Central memory CD4-positive, alpha-beta T cell (primary cell): Measurements from ENCODE around the gene COA8.

Experiments
- DNase-seq: peaks from one replicate; pipeline ENCODE4 v3.0.0; 2022

Gene COA8

GRCh38 chr14:103549361-103550311 is 13.1 kb upstream of the COA8 start:
- no peak for DNase-seq

- no peak for DNase-seq
Measured at GRCh38 chr14:103550451-103551337, 12.1 kb upstream of the COA8 start.

- DNase-seq = no peak
Measured at GRCh38 chr14:103551338-103551762, 11.4 kb upstream of the COA8 start.

DNA sequence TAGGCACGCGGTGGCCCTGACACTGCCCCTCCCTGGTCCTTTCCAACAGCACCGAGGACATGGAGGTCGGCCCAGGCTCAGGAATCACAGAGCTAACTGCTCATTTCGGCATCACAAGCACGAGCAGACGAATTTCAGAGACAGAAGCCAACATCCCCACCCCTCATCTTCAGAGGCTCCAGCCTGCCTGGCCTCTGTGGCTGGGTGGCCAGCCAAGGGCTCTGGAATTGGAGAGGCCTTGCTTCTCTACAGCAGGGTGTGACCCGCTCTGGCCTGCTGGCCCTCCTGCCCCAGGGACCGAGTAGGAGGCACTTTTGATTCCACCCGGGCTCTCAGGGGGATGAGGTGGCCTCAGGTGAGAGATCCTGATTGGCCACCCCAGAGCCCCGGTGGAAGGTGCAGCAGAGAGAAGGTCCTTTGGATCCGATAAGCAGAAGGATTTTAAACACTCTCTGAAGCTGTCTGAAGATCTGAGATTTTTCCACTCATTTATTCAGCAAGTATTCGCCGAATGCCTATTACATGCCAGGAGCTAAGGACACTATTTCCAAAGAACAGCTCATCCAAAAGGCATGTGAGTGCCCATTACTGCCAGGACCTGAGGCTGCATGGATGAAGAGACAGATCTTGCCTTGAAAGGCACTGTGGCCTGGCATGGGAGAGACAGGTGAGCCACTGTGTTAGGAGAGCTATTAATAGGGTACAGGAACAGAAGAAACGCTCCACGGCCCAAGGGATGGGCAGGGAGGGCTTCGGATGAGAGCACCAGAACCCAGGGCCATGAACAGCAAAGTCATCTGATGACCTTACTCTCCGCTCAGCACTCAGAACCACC is 10.5 kb upstream of the COA8 start:
- no peak for DNase-seq

DNA sequence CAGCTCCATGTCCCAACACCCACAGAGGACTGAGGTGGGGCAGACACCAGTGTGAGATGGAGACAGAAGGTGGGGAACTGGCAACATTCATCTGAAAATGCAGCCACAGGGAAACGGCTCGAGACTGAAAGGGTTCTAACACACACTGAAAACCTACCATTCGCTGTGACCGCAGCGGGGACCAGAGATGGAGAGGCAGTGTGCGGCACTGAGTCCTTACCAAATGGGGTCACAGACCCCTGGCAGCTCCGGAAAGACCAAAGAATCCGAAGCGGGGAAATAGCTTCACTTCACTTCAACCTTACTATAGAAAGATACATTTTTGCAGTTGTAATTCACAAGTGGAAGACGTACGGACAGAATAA is 9.9 kb upstream of the COA8 start:
- DNase-seq = no peak

GRCh38 chr14:103555559-103556337 is 7.0 kb upstream of the COA8 start:
- DNase-seq = no peak

DNA sequence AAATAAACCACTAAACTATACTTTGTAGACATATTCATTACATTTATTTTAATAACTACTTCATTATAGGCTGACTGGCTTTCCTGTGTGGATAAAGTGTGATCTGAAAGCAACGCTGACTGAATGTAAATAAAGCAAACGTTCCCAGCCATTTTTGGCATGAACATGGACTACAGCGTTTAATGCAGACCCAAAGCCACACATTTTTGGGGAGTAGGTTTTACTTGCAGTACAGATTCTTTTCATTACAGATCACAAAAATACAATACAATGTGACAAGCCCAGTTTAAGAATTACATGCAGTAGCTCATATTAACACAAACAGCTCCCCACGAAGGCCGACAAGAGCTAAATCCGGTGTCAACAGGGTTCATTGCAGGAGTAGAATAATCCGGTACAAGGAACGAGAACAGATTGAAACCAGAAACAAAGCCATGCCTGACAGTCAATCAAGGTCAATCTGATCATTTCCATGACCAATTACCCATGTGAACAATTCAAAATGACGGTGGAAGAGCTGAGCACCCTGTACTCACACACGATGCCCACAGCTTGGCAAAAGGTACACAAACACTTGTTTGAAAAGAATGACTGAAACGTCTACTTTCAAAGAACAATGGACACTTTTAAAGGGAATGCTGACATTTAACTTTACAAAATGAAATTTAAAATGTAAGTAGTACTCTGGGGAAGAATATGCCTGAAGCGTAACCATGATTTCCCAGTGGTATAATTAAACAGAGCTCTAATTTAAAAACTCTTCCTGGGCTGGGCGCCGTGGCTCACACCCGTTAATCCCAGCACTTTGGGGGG is 5.6 kb upstream of the COA8 start:
- DNase-seq = no peak

DNA sequence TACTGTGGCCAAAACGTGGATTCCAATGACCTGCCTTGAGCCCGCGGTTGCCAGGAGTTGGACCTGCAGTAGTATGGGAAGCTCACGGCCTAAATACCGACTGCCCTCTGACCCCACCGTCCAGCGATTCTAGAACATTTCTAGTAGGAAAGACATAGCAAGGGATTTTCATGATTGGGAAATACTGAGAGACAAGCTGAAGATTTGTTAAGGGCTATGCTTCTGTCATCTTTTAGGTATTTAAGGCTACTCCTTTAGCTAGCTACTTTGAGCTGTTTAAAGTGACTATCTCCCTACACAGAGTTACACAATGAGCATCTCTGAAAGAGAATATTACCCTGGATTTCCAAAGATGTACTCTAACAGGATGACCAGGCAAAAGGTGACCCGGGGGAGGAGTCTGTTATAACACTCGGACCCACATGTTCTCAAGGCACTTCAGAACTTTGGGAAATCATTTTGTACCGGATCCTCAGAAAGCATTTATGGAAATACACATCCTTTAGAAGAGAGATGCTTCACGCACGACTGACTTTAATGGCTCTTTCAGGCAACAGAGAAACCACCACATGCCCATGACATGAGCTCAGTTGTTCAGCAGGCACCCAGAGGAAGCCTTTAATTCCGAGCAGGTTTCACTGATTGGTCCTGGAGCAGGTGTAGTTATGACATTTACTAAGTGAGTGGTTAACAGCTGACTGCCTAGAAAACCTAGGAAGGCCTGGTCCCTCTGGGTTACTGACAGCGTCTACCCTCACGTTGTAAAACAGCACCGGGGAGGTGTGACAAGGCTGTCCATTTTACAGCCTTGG is 4.5 kb upstream of the COA8 start:
- no peak for DNase-seq

DNA sequence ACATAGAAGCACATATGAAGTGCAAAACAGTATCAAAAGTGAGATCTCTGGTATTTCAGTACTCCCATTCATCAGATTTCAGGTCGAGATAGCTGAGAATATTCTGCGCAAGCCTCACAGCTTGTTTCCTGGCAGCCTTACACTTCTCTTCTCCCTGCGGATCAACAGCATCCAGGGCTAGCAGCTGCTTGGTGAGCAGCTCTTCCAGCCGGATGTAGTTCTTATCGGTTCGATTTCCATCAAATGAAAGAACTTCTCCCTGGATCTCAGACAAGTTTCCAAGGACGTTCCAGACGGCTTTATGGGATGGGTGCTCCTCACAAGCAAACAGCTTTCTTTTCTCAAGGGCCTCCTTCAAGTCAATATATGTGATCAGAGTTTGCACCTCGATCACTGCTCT is 3.0 kb upstream of the COA8 start:
- DNase-seq = no peak

DNA sequence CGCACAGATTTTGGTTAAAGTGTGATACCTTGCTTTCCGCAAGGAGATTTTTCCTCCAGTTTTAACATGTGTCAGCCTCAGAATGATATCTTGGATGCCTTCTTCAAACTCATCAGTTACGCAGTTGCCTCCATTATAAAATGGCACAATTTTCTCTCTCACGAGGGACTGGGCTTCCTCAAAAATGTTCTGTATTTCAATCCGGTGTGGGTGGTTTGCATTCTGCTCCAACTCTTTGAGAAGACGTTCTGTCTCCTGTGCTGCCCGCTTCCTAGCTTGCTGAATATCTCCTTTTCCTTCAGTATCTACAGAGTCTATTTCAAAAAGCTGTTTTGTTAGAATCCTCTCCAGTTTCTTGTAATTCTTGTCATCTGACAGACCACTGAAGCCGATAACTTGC is 2.1 kb upstream of the COA8 start:
- DNase-seq = no peak

DNA sequence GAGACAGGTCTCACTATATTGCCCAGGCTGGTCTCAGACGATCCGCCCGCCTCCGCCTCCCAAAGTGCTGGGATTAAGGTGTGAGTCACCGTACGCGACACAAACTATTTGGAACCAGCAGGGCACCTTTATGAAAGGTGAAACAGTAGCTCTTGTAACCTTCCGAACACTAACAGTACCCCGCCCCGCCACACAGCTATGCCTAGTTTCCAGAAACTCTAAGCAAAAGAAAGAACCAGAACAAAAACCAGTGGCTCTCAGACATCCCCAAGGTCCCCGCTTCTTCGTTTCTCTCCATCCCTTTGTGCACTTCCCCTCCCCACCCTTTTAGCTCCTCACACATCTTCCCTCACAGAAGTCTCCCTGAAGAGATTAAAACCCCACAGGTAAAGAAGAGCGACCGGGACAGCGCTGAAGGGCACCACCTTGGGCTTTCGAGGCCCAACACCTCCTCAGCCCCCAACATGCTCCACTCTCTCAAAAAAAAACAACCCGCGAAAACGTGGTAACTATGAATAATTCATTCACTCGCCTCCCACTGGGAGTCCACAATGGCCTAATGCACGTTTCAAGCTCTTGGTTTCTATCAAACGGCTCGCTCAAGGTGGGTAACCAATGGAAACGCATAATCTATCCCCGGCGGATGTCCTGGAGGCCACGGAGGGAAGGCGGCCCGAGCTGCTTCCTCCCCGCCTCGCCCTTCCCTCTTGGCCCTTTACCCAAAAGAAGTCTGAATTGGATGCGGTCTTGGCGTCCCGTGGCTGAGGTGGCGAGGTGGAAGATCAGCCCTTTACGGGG is 1.2 kb upstream of the COA8 start:
- peak; percentile 30 for DNase-seq

DNA sequence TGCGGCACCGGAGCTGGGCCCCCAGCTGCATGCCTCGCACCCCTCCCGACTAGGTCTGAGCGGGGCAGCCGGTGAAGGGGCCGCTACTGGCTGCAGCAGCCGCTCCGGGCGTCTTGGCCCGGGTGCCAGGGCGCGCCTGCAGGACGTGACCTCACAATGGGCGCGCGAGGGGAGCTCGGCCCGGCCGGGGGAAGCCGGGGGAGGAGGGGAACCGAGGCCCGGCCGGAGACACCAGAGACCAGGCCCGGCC is 656 bp upstream of the COA8 start:
- DNase-seq = no peak

GRCh38 chr14:103563226-103563620 is 463 bp downstream of the COA8 start:
- DNase-seq = no peak

DNA sequence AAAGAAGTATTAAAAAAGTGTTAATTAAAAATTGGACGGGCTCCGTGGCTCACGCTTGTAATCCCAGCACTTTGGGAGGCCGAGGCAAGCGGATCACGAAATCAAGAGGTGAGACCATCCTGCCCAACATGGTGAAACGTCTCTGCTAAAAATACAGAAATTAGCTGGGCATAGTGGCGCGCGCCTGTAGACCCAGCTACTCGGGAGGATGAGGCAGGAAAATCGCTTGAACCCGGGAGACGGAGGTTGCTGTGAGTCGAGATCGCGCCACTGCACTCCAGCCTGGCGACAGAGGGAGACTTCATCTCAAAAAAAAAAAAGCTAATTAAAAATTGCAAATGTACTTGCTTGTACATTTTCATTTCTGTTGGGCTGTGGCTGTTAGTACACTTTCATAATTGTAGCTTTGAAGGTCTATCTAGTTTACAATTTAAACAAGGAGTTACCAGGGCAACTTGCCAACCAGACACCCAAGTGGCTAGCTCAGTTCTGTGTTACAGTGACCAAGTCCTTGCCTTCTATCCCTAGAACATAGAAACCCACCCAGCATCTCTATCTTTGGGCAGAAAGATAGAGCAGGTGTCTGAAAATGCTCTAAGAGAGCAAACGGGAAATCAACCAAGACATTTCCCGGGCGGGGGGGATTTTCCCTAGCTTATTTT is 1.2 kb downstream of the COA8 start:
- DNase-seq = no peak

- no peak for DNase-seq
Measured at GRCh38 chr14:103568952-103569351, 6.2 kb downstream of the COA8 start.

DNA sequence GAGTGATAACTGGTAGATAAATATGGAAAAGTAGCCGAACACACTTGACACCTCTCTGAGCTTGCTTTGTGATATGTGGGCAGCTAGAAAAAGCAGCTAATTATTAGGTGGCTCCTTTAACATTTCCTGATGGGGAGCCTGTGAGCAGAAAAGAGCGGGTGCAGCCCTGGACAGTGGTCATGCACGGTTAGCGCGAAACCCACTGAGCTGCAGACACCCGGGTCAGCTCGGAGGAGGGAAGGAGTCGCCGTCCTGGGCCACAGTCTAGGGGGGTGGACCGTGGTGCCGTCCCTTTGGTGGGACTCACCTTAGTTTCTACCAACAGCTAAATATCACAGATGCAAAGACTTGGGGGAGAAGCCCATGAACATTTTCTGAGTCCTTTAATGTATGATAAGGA is 6.6 kb downstream of the COA8 start:
- DNase-seq = no peak

DNA sequence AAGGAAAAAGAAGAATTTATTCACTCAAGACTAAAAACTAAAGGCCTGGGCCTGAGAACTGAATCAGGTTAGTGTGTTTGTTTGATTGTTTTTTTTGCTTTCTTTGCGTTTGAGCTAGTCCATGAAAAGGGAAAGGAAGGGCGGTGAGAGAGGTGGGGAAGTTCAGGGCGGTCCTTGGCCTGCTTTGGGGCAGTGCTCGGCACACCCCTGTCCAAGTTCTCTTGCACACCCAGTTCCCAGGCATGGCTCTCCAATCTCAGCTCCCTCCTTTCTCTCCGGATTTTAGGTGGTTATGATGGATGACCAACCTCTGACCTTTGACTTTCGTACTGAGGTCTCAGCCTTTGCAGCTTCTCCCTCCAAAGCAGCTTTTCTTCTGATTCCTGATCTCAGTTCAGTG is 11.3 kb downstream of the COA8 start:
- no peak for DNase-seq

GRCh38 chr14:103574707-103575285 is 12.0 kb downstream of the COA8 start:
- no peak for DNase-seq
